Endothelial cell of umbilical vein (primary cell): ENCODE results near the gene DLGAP1. TPM values are rescaled to one million over a fixed set of nuclear protein-coding genes. Genes with fewer than 3 reads are reported as not detected.

Experiments
- BruUV-seq: library from RNA; stranded (reverse); fragments of 400-500 nt; replicated peaks from 2 replicates; lab custom pipeline; 2021; lab: Mats Ljungman, UMichigan
- CTCF ChIA-PET: fragments of 300-600, 350-600 bp; sonication (Branson Sonifier 250); formaldehyde crosslinking; loops from one replicate; lab custom pipeline; 2021; ENCODE audit warnings: antibody characterized with exemption, inconsistent platforms; lab: Charles Lee
- POLR2A ChIA-PET: fragments of 300-600, 350-600 bp; sonication (Branson Sonifier 250); formaldehyde crosslinking; loops from one replicate; lab custom pipeline; 2021; ENCODE audit warnings: antibody characterized with exemption, inconsistent platforms; lab: Charles Lee
- DNase-seq: peaks from one replicate; pipeline ENCODE4 v3.0.0-alpha.2; 2011; ENCODE audit warnings: low read depth, low spot score
- FAIRE-seq: peaks from 2 replicates; lab custom pipeline; 2011; peaks lifted over from hg19 to GRCh38; lab: Jason Lieb, UNC
- H2AFZ ChIP-seq: 2 replicates; pipeline ENCODE4 v1.6.0; 2012; ENCODE audit warnings: low read depth, low read length, control low read depth, inconsistent platforms
- H3K27ac ChIP-seq: 2 replicates; pipeline ENCODE4 v1.5.1; 2011; ENCODE audit warnings: low read depth, mild to moderate bottlenecking, control low read depth, low read length, moderate library complexity; ENCODE audit not compliant: insufficient read depth
- H3K27me3 ChIP-seq, 2 experiments: 2 replicates each; pipeline versions ENCODE4 v1.6.0 to v1.6.1; 2011; ENCODE audit warnings: low read length in 2 of 2, mixed read lengths in 1 of 2; ENCODE audit not compliant: control insufficient read depth in 2 of 2, insufficient read depth in 2 of 2
- H3K36me3 ChIP-seq, 2 experiments: 2 replicates in 1 of 2; 3 replicates in 1 of 2; pipeline ENCODE4 v1.5.1; 2011; ENCODE audit warnings: low read length in 2 of 2, mild to moderate bottlenecking in 1 of 2, moderate library complexity in 1 of 2; ENCODE audit not compliant: control insufficient read depth in 2 of 2, insufficient read depth in 2 of 2; ENCODE audit errors: extremely low read depth in 1 of 2
- H3K4me1 ChIP-seq: 3 replicates; pipeline ENCODE4 v1.5.1; 2011; ENCODE audit warnings: mild to moderate bottlenecking, low read length; ENCODE audit not compliant: control insufficient read depth, insufficient read depth; ENCODE audit errors: extremely low read depth
- H3K4me2 ChIP-seq: 2 replicates; pipeline ENCODE4 v1.6.1; 2011; ENCODE audit warnings: low read length, control low read depth, mixed read lengths; ENCODE audit not compliant: insufficient read depth
- H3K4me3 ChIP-seq, 3 experiments: fragments of 200-600 bp in 1 of 3; sonication (generic), shearing (Covaris generic) in 1 of 3; replicated peaks in 1 of 3; 2 replicates each; pipeline ENCODE4 v1.5.1; 2011 to 2016; ENCODE audit warnings: control low read depth in 3 of 3, low read length in 3 of 3, mild to moderate bottlenecking in 2 of 3, inconsistent platforms in 1 of 3, low read depth in 1 of 3, moderate library complexity in 1 of 3; ENCODE audit not compliant: insufficient read depth in 1 of 3
- H3K79me2 ChIP-seq: 2 replicates; pipeline ENCODE4 v1.6.0; 2012; ENCODE audit warnings: low read length, inconsistent platforms; ENCODE audit not compliant: control insufficient read depth, insufficient read depth
- H3K9ac ChIP-seq: replicated peaks from 2 replicates; pipeline ENCODE3; 2011; ENCODE audit warnings: low read length, control low read depth; ENCODE audit not compliant: insufficient read depth; ENCODE audit errors: extremely low read depth
- H3K9me1 ChIP-seq: replicated peaks from 3 replicates; pipeline ENCODE4 v1.6.0; 2011; ENCODE audit warnings: mild to moderate bottlenecking, low read length; ENCODE audit not compliant: control insufficient read depth, insufficient read depth; ENCODE audit errors: extremely low read depth
- H3K9me3 ChIP-seq: replicated peaks from 2 replicates; pipeline ENCODE4 v1.5.1; 2012; ENCODE audit warnings: low read length, inconsistent platforms; ENCODE audit not compliant: control insufficient read depth, insufficient read depth
- H4K20me1 ChIP-seq: replicated peaks from 2 replicates; pipeline ENCODE3; 2011; ENCODE audit warnings: mild to moderate bottlenecking, low read length; ENCODE audit not compliant: control insufficient read depth, insufficient read depth; ENCODE audit errors: extremely low read depth
- CTCF ChIP-seq, 2 donors: IDR thresholded peaks; 1 replicate in 1 of 2; 2 replicates in 1 of 2; pipeline ENCODE4 v1.5.1; 2011; ENCODE audit warnings: low read length in 2 of 2, mild to moderate bottlenecking in 2 of 2, moderate library complexity in 2 of 2, control low read depth in 1 of 2, inconsistent platforms in 1 of 2, low read depth in 1 of 2; ENCODE audit not compliant: insufficient read depth in 1 of 2; ENCODE audit errors: extremely low read depth in 1 of 2
- EZH2 ChIP-seq: IDR thresholded peaks from 2 replicates; pipeline ENCODE4 v1.6.1; 2012; ENCODE audit warnings: borderline replicate concordance, low read depth, mild to moderate bottlenecking, moderate library complexity, low read length, inconsistent platforms; ENCODE audit not compliant: severe bottlenecking
- JUN ChIP-seq: IDR thresholded peaks from 2 replicates; pipeline ENCODE4 v1.6.1; 2011; ENCODE audit warnings: borderline replicate concordance, low read depth; ENCODE audit not compliant: insufficient read length, insufficient read depth
- MAX ChIP-seq: IDR thresholded peaks from 2 replicates; pipeline ENCODE4 v1.6.1; 2011; ENCODE audit not compliant: insufficient read depth, insufficient read length
- dilution Hi-C: fragments of 300-500 bp; cut with MboI; formaldehyde crosslinking; loops from one replicate; pipeline ENCODE4 v1.15.0; 2019; ENCODE audit warnings: low sequenced_read_pairs; ENCODE audit not compliant: extremely low pct_ligation_motif_present
- intact Hi-C: fragments of 100-400 bp; cut with micrococcal nuclease; formaldehyde crosslinking; loops from one replicate; pipeline ENCODE4 v1.10.0; 2022
- polyA plus RNA-seq, 4 experiments: library from polyadenylated mRNA; depleted of rRNA in 3 of 4; stranded (reverse) in 3 of 4; unstranded in 1 of 4; fragments of >200 nt; gene quantifications; 2 replicates each; pipeline versions ENCODE4 v1.2.1 to v1.2.3, GENCODE V29; 2011 to 2012; ENCODE audit warnings: missing spikeins in 1 of 4
- total RNA-seq: library from RNA; stranded (reverse); gene quantifications from 2 replicates; pipeline ENCODE4 v1.2.3, GENCODE V29; 2021

DLGAP1 gene
- total and polyA plus RNA-seq, 2 donors (not counting 3 experiments of a cell fraction or from before 2014, with no cell fraction given), result 0.04 TPM; not detected in 1

GRCh38 chr18:3870914-3871313, 584.2 kb downstream of the DLGAP1 start:
- BruUV-seq, result no TSS peak
- dilution Hi-C loops (no loop called here), intact Hi-C loops (loop anchor here (1.0 to 5.0 kb wide), 6 partner anchors 100 to 419 kb away; partner anchors contain the start of gene TGIF1)
- Histone ChIP-seq H3K9ac (no peak overlapping the region), H3K4me3 (no peak overlapping the region), H3K4me2 (no peak overlapping the region), H2AFZ (no peak overlapping the region), H3K4me1 (no peaks in the 10 kb centered on the region), H3K9me3 (no peaks in the 10 kb centered on the region), H3K27ac (no peak overlapping the region), H3K36me3 (no peaks in the 10 kb centered on the region), H4K20me1 (no peaks in the 10 kb centered on the region), H3K27me3 (peaks cover under 1 to 20% of the 10 kb centered on the region in 2 experiments), H3K79me2 (no peaks in the 10 kb centered on the region), H3K9me1 (no peaks in the 10 kb centered on the region)
- TF ChIP-seq MAX (no peak), EZH2 (no peak)
- DNase-seq (no peak), FAIRE-seq (no peak)
- CTCF ChIA-PET, result interaction anchor here (0.6 to 6.3 kb wide), 13 partner anchors 14 to 590 kb away, joined by 3 to 256 read pairs (median 18); no protein-coding TSS in a partner anchor
- POLR2A ChIA-PET, result no interaction called here

DNA sequence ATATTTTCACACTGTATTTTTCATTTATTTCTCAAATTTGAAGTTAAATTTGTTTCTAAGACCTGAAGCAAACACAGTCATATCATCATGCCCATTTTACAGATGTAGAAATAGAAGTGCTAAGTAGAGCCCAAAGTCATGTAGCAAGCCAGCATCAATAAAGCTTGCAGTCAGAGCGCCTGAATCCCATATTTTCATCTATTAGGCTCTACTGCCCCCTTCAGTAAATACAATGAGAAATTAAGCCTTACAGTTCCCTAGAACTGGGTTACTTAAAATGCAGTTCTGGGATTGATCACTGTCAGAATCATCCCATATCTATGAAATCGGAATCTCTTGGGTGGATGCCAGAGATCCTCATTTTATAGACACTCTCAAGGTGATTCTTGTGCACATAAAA, 585.3 kb downstream of the DLGAP1 start:
- intact Hi-C loops (loop anchor here (1.0 to 5.0 kb wide), 7 partner anchors 99 to 589 kb away; partner anchors contain the start of gene TGIF1), dilution Hi-C loops (no loop called here)
- no TSS peak for BruUV-seq
- H3K79me2 ChIP-seq, result no peaks in the 10 kb centered on the region
- no peaks in the 10 kb centered on the region for H3K36me3 ChIP-seq
- peak; percentile 28 to 39 for TF ChIP-seq CTCF (IDR thresholded peaks at IDR 0.05; ENCODE audit: extremely low read depth in 1 of 2, insufficient read depth in 1 of 2, low read depth in 1 of 2, low read length in 2 of 2)
- no peak for TF ChIP-seq JUN
- H3K27me3 ChIP-seq, result peaks cover 0 to 14% of the 10 kb centered on the region in 2 experiments
- no peaks in the 10 kb centered on the region for H3K9me1 ChIP-seq
- H3K4me2 ChIP-seq, result no peak overlapping the region
- no peaks in the 10 kb centered on the region for H3K4me1 ChIP-seq
- ChIA-PET CTCF (interaction anchor here (0.6 to 6.3 kb wide), 51 partner anchors 10 to 937 kb away, joined by 3 to 256 read pairs (median 6); no protein-coding TSS in a partner anchor), POLR2A (interaction anchor here (0.5 to 1.3 kb wide), 2 partner anchors 98 to 547 kb away, joined by 3 to 4 read pairs; no protein-coding TSS in a partner anchor)
- no peak overlapping the region for H3K27ac ChIP-seq
- no peaks in the 10 kb centered on the region for H3K9me3 ChIP-seq
- H2AFZ ChIP-seq, result no peak overlapping the region
- no peaks in the 10 kb centered on the region for H4K20me1 ChIP-seq
- H3K9ac ChIP-seq, result no peak overlapping the region
- DNase-seq, result peak; percentile 68
- H3K4me3 ChIP-seq, result no peak overlapping the region
- FAIRE-seq, result peak; percentile 18
